Measurements from ENCODE around the gene INPP4A. TPM values are rescaled to one million over a fixed set of nuclear protein-coding genes. Genes with fewer than 3 reads are reported as not detected.

INPP4A gene
- total RNA-seq, 4 donors from 2014 or later, result 7.4 to 17.9 (median 9.4) TPM

GRCh38 chr2:98460573-98461497, 16.2 kb downstream of the INPP4A start:
- intact Hi-C loops (cut with DNase I), result no loop called here
- Histone ChIP-seq H3K27me3 (no peaks in the 10 kb centered on the region), H3K4me1 (peaks cover 29 to 81% (median 59%) of the 10 kb centered on the region in 3 donors), H3K9me3 (no peaks in the 10 kb centered on the region), H3K4me3 (no peak overlapping the region), H3K27ac (peak overlapping the region in 3 of 4 donors; percentile 3 to 65 (median 7)), H3K36me3 (peaks cover 0 to 4% (median 0%) of the 10 kb centered on the region in 3 donors)
- no peak for DNase-seq
- 68 to 71% methylated on average over 12 to 14 of the region's 14 CpGs for WGBS, 2 donors
- TF ChIP-seq POLR2A (IDR thresholded peaks at IDR 0.05) (no peak), CTCF (IDR thresholded peaks at IDR 0.05) (no peak)

GRCh38 chr2:98461498-98462049, 16.9 kb downstream of the INPP4A start:
- 71 to 73% methylated on average over 5 to 6 of the region's 6 CpGs for WGBS, 2 donors

GRCh38 chr2:98463081-98463481, 18.4 kb downstream of the INPP4A start:
- Histone ChIP-seq H3K4me3 (no peak overlapping the region), H3K9me3 (no peaks in the 10 kb centered on the region), H3K27ac (peak overlapping the region in 1 of 4 donors; percentile 67), H3K27me3 (no peaks in the 10 kb centered on the region), H3K4me1 (peaks cover 29 to 72% (median 53%) of the 10 kb centered on the region in 3 donors), H3K36me3 (no peaks in the 10 kb centered on the region)
- WGBS, 2 donors, result 95 to 100% methylated on average over 3 to 11 of the region's 11 CpGs
- no peak for TF ChIP-seq POLR2A (IDR thresholded peaks at IDR 0.05)
- no peak for DNase-seq
- intact Hi-C loops (cut with DNase I), result no loop called here

More at GRCh38 chr2:98461498-98462049, 16.9 kb downstream of the INPP4A start:
- no peaks in the 10 kb centered on the region for H3K27me3 ChIP-seq
- no peak overlapping the region for H3K4me3 ChIP-seq
- peaks cover 35 to 83% (median 61%) of the 10 kb centered on the region in 3 donors for H3K4me1 ChIP-seq
- H3K9me3 ChIP-seq, result no peaks in the 10 kb centered on the region
- no peak for DNase-seq
- peak overlapping the region in 2 of 4 donors; percentile 2 to 65 for H3K27ac ChIP-seq
- TF ChIP-seq CTCF (IDR thresholded peaks at IDR 0.05) (no peak), POLR2A (IDR thresholded peaks at IDR 0.05) (no peak)
- no peaks in the 10 kb centered on the region for H3K36me3 ChIP-seq
- intact Hi-C loops (cut with DNase I), result no loop called here

GRCh38 chr2:98463551-98463971, 18.9 kb downstream of the INPP4A start:
- intact Hi-C loops (cut with DNase I), result no loop called here
- TF ChIP-seq CTCF (IDR thresholded peaks at IDR 0.05), result no peak
- TF ChIP-seq POLR2A (IDR thresholded peaks at IDR 0.05), result no peak
- peaks cover 29 to 67% (median 49%) of the 10 kb centered on the region in 3 donors for H3K4me1 ChIP-seq
- H3K4me3 ChIP-seq, result no peak overlapping the region
- whole genome bisulfite sequencing, 2 donors, result 58 to 65% methylated on average over 4 to 6 of the region's 10 CpGs
- no peaks in the 10 kb centered on the region for H3K9me3 ChIP-seq
- peak overlapping the region in 3 of 4 donors; percentile 7 to 67 (median 60) for H3K27ac ChIP-seq
- H3K27me3 ChIP-seq, result no peaks in the 10 kb centered on the region
- DNase-seq, result no peak
- H3K36me3 ChIP-seq, result no peaks in the 10 kb centered on the region

- no peak for DNase-seq
- Histone ChIP-seq H3K4me1 (peaks cover 26 to 68% (median 43%) of the 10 kb centered on the region in 3 donors), H3K27me3 (no peaks in the 10 kb centered on the region), H3K4me3 (no peak overlapping the region), H3K27ac (peak overlapping the region; percentile 7 to 88 (median 63)), H3K9me3 (no peaks in the 10 kb centered on the region), H3K36me3 (no peaks in the 10 kb centered on the region)
- 59 to 84% methylated on average over 10 of the region's 10 CpGs for WGBS, 2 donors
- intact Hi-C loops (cut with DNase I), result no loop called here
- TF ChIP-seq CTCF (IDR thresholded peaks at IDR 0.05) (no peak), POLR2A (IDR thresholded peaks at IDR 0.05) (no peak)
These were observed 19.5 kb downstream of the INPP4A start for GRCh38 chr2:98463988-98464771.

Measured in esophagus squamous epithelium (tissue), 5 donors.